SK-N-SH (cell line): ENCODE results near the gene AAMDC. TPM values are rescaled to one million over a fixed set of nuclear protein-coding genes. Genes with fewer than 3 reads are reported as not detected.
"Not testable (repeated sequence)": the region's sequence is repeated elsewhere in the genome, so short reads cannot be mapped to it uniquely, and the experiment has no call there.

ENCODE experiments used
- CTCF ChIA-PET: fragments of 300-600, 350-600 bp; formaldehyde crosslinking; extraction: SDS; loops from one replicate; lab custom pipeline; 2021; lab: Yijun Ruan, JAX
- POLR2A ChIA-PET: fragments of 350-600 bp; sonication (Branson Sonifier 250); formaldehyde crosslinking; extraction: SDS; loops from one replicate; lab custom pipeline; 2020; ENCODE audit warnings: antibody characterized with exemption, inconsistent platforms; lab: Yijun Ruan, JAX
- DNase-seq: peaks from one replicate; pipeline ENCODE4 v3.0.0; 2012
- H2AFZ ChIP-seq: fragments of 200-600 bp; sonication (generic); 2 replicates; pipeline ENCODE4 v1.8.1; 2016; ENCODE audit warnings: antibody characterized with exemption, mild to moderate bottlenecking, low read depth
- H3F3A ChIP-seq: fragments of 200-600 bp; sonication (generic); replicated peaks from 2 replicates; pipeline ENCODE3; 2016; ENCODE audit warnings: antibody characterized with exemption, mild to moderate bottlenecking; ENCODE audit not compliant: insufficient read depth
- H3K27ac ChIP-seq, 2 experiments: fragments of 200-500 bp in 1 of 2; fragments of 200-600 bp in 1 of 2; sonication (Bioruptor generic) in 1 of 2; sonication (generic), shearing (Covaris generic) in 1 of 2; 2 replicates each; pipeline versions ENCODE4 v1.5.1 to v1.6.1; 2014 to 2016; ENCODE audit warnings: low read depth in 2 of 2, inconsistent platforms in 1 of 2, low read length in 1 of 2, mild to moderate bottlenecking in 1 of 2, mixed read lengths in 1 of 2
- H3K27me3 ChIP-seq: fragments of 200-600 bp; sonication (generic), shearing (Covaris generic); 2 replicates; pipeline ENCODE4 v1.6.1; 2016; ENCODE audit warnings: mixed run types; ENCODE audit not compliant: insufficient read depth
- H3K36me3 ChIP-seq, 2 experiments: fragments of 200-500 bp in 1 of 2; fragments of 200-600 bp in 1 of 2; sonication (Bioruptor generic) in 1 of 2; sonication (generic) in 1 of 2; replicated peaks in 1 of 2; 2 replicates each; pipeline versions ENCODE3 to v1.5.1; 2014 to 2016; ENCODE audit warnings: low read length in 1 of 2, mild to moderate bottlenecking in 1 of 2; ENCODE audit not compliant: insufficient read depth in 2 of 2, control insufficient read depth in 1 of 2
- H3K4me1 ChIP-seq, 2 experiments: fragments of 200-500 bp in 1 of 2; fragments of 200-600 bp in 1 of 2; sonication (Bioruptor generic) in 1 of 2; sonication (generic), shearing (Covaris generic) in 1 of 2; 2 replicates each; pipeline versions ENCODE4 v1.5.1 to v1.6.1; 2014 to 2016; ENCODE audit warnings: low read depth in 1 of 2, low read length in 1 of 2, mixed run types in 1 of 2; ENCODE audit not compliant: insufficient read depth in 2 of 2, control insufficient read depth in 1 of 2
- H3K4me2 ChIP-seq: fragments of 200-600 bp; sonication (generic), shearing (Covaris generic); 2 replicates; pipeline ENCODE4 v1.6.1; 2017; ENCODE audit warnings: mixed run types
- H3K4me3 ChIP-seq, 2 experiments: fragments of 200-500 bp in 1 of 2; fragments of 200-600 bp in 1 of 2; sonication (Bioruptor generic) in 1 of 2; sonication (generic), shearing (Covaris generic) in 1 of 2; 2 replicates each; pipeline versions ENCODE4 v1.5.1 to v1.8.1; 2014 to 2016; ENCODE audit warnings: low read depth in 2 of 2, inconsistent platforms in 1 of 2, low read length in 1 of 2, mild to moderate bottlenecking in 1 of 2, mixed read lengths in 1 of 2, moderate library complexity in 1 of 2
- H3K79me2 ChIP-seq: fragments of 200-600 bp; sonication (generic); 2 replicates; pipeline ENCODE4 v1.8.1; 2017; ENCODE audit warnings: mild to moderate bottlenecking; ENCODE audit not compliant: insufficient read depth
- H3K9ac ChIP-seq: fragments of 200-600 bp; sonication (generic); 2 replicates; pipeline ENCODE4 v1.6.1; 2017; ENCODE audit warnings: mixed run types
- H3K9me2 ChIP-seq: fragments of 200-600 bp; sonication (generic); 2 replicates; pipeline ENCODE4 v1.6.1; 2017; ENCODE audit warnings: mixed run types
- H3K9me3 ChIP-seq: fragments of 200-600 bp; sonication (generic); 2 replicates; pipeline ENCODE4 v1.6.1; 2017; ENCODE audit warnings: mixed run types, mild to moderate bottlenecking, moderate library complexity
- H4K20me1 ChIP-seq: fragments of 200-600 bp; sonication (generic); 2 replicates; pipeline ENCODE4 v1.6.1; 2017; ENCODE audit warnings: mild to moderate bottlenecking, mixed run types; ENCODE audit not compliant: insufficient read depth
- FOSL2 ChIP-seq: IDR thresholded peaks from 2 replicates; pipeline ENCODE4 v1.4.0; 2012; ENCODE audit warnings: low read depth, mild to moderate bottlenecking, moderate library complexity, borderline replicate concordance
- FOXJ3 ChIP-seq: sonication (generic); formaldehyde crosslinking; IDR thresholded peaks from 2 replicates; pipeline ENCODE4 v1.5.1; 2020; ENCODE audit warnings: mild to moderate bottlenecking, missing genetic modification reagents
- FOXM1 ChIP-seq: IDR thresholded peaks from 2 replicates; pipeline ENCODE4 v1.4.0; 2012; ENCODE audit warnings: low read depth, mild to moderate bottlenecking
- GATA2 ChIP-seq: sonication (generic); formaldehyde crosslinking; IDR thresholded peaks from 2 replicates; pipeline ENCODE4 v1.5.0; 2020; ENCODE audit warnings: mild to moderate bottlenecking, missing genetic modification reagents
- JUND ChIP-seq: IDR thresholded peaks from 2 replicates; pipeline ENCODE4 v1.4.0; 2012
- MEF2A ChIP-seq: IDR thresholded peaks from 2 replicates; pipeline ENCODE4 v1.4.0; 2012; ENCODE audit warnings: low read depth, borderline replicate concordance
- MXI1 ChIP-seq: IDR thresholded peaks from 2 replicates; pipeline ENCODE4 v1.6.1; 2012; ENCODE audit warnings: mild to moderate bottlenecking, low read depth, low read length, improper control_type of control experiment
- NRF1 ChIP-seq: IDR thresholded peaks from 2 replicates; pipeline ENCODE4 v1.6.1; 2012; ENCODE audit warnings: low read depth, mild to moderate bottlenecking, low read length
- PBX3 ChIP-seq: IDR thresholded peaks from 2 replicates; pipeline ENCODE4; 2012
- POLR2AphosphoS5 ChIP-seq: IDR thresholded peaks from 2 replicates; pipeline ENCODE4 v1.6.1; 2012; ENCODE audit warnings: low read depth, low read length
- RCOR1 ChIP-seq: fragments of 150-350 bp; IDR thresholded peaks from 2 replicates; pipeline ENCODE4 v1.6.1; 2017; ENCODE audit warnings: antibody characterized with exemption, low read length
- RFX5 ChIP-seq: IDR thresholded peaks from 2 replicates; pipeline ENCODE4 v1.6.1; 2012; ENCODE audit warnings: mild to moderate bottlenecking, improper control_type of control experiment, low read length
- RXRA ChIP-seq: IDR thresholded peaks from 2 replicates; pipeline ENCODE4 v1.4.0; 2012; ENCODE audit warnings: low read depth, mild to moderate bottlenecking, borderline replicate concordance
- SIN3A ChIP-seq: IDR thresholded peaks from 2 replicates; pipeline ENCODE4 v1.6.1; 2012; ENCODE audit warnings: low read depth, mild to moderate bottlenecking, low read length, moderate library complexity, borderline replicate concordance
- TAF1 ChIP-seq: IDR thresholded peaks from 2 replicates; pipeline ENCODE4 v1.6.1; 2012; ENCODE audit warnings: low read depth, mild to moderate bottlenecking, low read length, moderate library complexity, borderline replicate concordance
- TCF12 ChIP-seq: IDR thresholded peaks from 2 replicates; pipeline ENCODE4 v1.4.0; 2012
- YY1 ChIP-seq: IDR thresholded peaks from 2 replicates; pipeline ENCODE4 v1.4.0; 2012; ENCODE audit warnings: low read depth, mild to moderate bottlenecking
- WGBS: methylation state at CpG from one replicate; pipeline ENCODE4 v1.1.6; 2017; ENCODE audit warnings: low lambda C conversion rate; 5-methylcytosine and 5-hydroxymethylcytosine counted together
- polyA plus RNA-seq, 3 experiments: library from polyadenylated mRNA; depleted of rRNA; stranded (reverse); fragments of >200 nt; gene quantifications; 2 replicates each; pipeline ENCODE4 v1.2.3, GENCODE V29; 2012
- TF ChIP-seq, protein P1 (sequence below): fragments of 150-350 bp; IDR thresholded peaks from 2 replicates; pipeline ENCODE4 v1.6.1; 2016; ENCODE audit warnings: mild to moderate bottlenecking, low read depth, low read length
- TF ChIP-seq, protein P2 (sequence below): IDR thresholded peaks from 2 replicates; pipeline ENCODE4 v1.4.0; 2012; ENCODE audit warnings: low read depth, borderline replicate concordance

AAMDC gene
- polyA plus RNA-seq, 1 of the 3 experiments (the other 2 are of a cell fraction) = 66.6 TPM

GRCh38 chr11:77819921-77820564 lies 901 bp upstream of the AAMDC start:
- DNase-seq = peak; percentile 68
- Histone ChIP-seq H3F3A (peaks cover 14% of the 10 kb centered on the region), H3K9ac (peak overlapping the region; percentile 89), H3K4me3 (peak overlapping the region; percentile 82 to 98), H3K36me3 (peaks cover 0 to 18% of the 10 kb centered on the region in 2 experiments), H3K27ac (peak overlapping the region; percentile 77 to 95), H3K4me2 (peak overlapping the region; percentile 97), H4K20me1 (peaks cover 41% of the 10 kb centered on the region), H3K79me2 (peaks cover 86% of the 10 kb centered on the region), H3K27me3 (no peaks in the 10 kb centered on the region), H3K9me2 (no peaks in the 10 kb centered on the region), H2AFZ (peak overlapping the region; percentile 59; the same call in 1 of the 2 replicates), H3K9me3 (peaks cover 4% of the 10 kb centered on the region; the same call in 1 of the 2 replicates), H3K4me1 (peaks cover 5% of the 10 kb centered on the region in 2 experiments; a peak in 3 of 4 replicates)
- TF ChIP-seq POLR2AphosphoS5 (no peak), SIN3A (no peak), FOXM1 (no peak), FOSL2 (no peak), RCOR1 (no peak), GATA2 (CRISPR knock-in tag) (no peak), PBX3 (no peak), YY1 (no peak), FOXJ3 (CRISPR knock-in tag) (no peak), JUND (no peak), MEF2A (no peak)
- TF ChIP-seq, protein P1, sequence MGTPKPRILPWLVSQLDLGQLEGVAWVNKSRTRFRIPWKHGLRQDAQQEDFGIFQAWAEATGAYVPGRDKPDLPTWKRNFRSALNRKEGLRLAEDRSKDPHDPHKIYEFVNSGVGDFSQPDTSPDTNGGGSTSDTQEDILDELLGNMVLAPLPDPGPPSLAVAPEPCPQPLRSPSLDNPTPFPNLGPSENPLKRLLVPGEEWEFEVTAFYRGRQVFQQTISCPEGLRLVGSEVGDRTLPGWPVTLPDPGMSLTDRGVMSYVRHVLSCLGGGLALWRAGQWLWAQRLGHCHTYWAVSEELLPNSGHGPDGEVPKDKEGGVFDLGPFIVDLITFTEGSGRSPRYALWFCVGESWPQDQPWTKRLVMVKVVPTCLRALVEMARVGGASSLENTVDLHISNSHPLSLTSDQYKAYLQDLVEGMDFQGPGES = no peak
- TF ChIP-seq, protein P2, sequence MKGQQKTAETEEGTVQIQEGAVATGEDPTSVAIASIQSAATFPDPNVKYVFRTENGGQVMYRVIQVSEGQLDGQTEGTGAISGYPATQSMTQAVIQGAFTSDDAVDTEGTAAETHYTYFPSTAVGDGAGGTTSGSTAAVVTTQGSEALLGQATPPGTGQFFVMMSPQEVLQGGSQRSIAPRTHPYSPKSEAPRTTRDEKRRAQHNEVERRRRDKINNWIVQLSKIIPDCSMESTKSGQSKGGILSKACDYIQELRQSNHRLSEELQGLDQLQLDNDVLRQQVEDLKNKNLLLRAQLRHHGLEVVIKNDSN = no peak
- POLR2A ChIA-PET = interaction anchor here (0.6 to 2.0 kb wide), 2 partner anchors 175 to 177 kb away, joined by 3 to 18 read pairs; partner anchors contain the start of gene INTS4
- CTCF ChIA-PET = interaction anchor here (0.5 to 2.3 kb wide), 12 partner anchors 18 to 245 kb away, joined by 3 to 7 read pairs (median 4); partner anchors contain the start of gene INTS4
- 0% methylated on average over 8 of the region's 55 CpGs for WGBS

GRCh38 chr11:77821349-77821851 lies 456 bp downstream of the AAMDC start:
- no peaks in the 10 kb centered on the region for H3K27me3 ChIP-seq
- peak overlapping the region; percentile 72 to 74 for H3K27ac ChIP-seq
- H3K4me2 ChIP-seq = peak overlapping the region; percentile 87
- H3F3A ChIP-seq = peaks cover 14% of the 10 kb centered on the region
- CTCF ChIA-PET = interaction anchor here (0.6 to 0.7 kb wide), 2 partner anchors 179 to 188 kb away, joined by 3 read pairs; no protein-coding TSS in a partner anchor
- H3K9ac ChIP-seq = peak overlapping the region; percentile 74
- no peaks in the 10 kb centered on the region for H3K9me3 ChIP-seq
- peak overlapping the region; percentile 90; the same call in 1 of the 2 replicates for H2AFZ ChIP-seq
- peaks cover 28% of the 10 kb centered on the region for H4K20me1 ChIP-seq
- H3K9me2 ChIP-seq = no peaks in the 10 kb centered on the region
- peak overlapping the region; percentile 82 to 98 for H3K4me3 ChIP-seq
- peaks cover 0 to 10% of the 10 kb centered on the region in 2 experiments for H3K36me3 ChIP-seq
- peaks cover 85% of the 10 kb centered on the region for H3K79me2 ChIP-seq
- WGBS = 7% methylated on average over 16 of the region's 16 CpGs
- POLR2A ChIA-PET = interaction anchor here (0.7 kb wide), 1 partner anchor 46 kb away, joined by 3 read pairs; no protein-coding TSS in a partner anchor
- peak; percentile 51 for DNase-seq
- peaks cover 5% of the 10 kb centered on the region in 2 experiments; a peak in 3 of 4 replicates for H3K4me1 ChIP-seq
- no peak for TF ChIP-seq TCF12
- TF ChIP-seq SIN3A = no peak
- no peak for TF ChIP-seq MXI1
- no peak for TF ChIP-seq RFX5
- TF ChIP-seq RXRA = no peak
- TF ChIP-seq TAF1 = no peak
- no peak for TF ChIP-seq NRF1

DNA sequence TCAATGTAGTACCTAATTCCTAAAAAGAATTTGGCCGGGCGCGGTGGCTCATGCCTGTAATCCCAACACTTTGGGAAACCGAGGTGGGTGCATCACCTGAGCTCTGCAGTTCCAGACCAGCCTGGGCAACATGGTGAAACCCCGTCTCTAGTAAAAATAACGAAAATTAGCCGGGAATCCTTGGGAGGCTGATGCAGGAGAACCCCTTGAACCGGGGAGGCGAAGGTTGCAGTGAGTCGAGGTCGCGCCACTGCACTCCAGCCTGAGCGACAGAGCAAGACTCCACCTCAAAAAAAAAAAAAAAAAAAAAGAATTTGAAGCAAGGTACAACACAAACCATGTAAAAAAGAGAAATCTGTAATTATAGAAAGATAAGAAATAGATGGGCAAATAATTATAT lies 1.2 kb downstream of the AAMDC start:
- Histone ChIP-seq H3K4me3 (peak overlapping the region; percentile 82 to 98; a peak in 3 of 4 replicates), H3K27ac (peak overlapping the region in 1 of 2 experiments; percentile 72; a peak in 1 of 4 replicates), H4K20me1 (peaks cover 21% of the 10 kb centered on the region), H3K79me2 (peaks cover 77% of the 10 kb centered on the region), H3K4me2 (peak overlapping the region; percentile 87), H3F3A (peaks cover 14% of the 10 kb centered on the region), H2AFZ (peak overlapping the region; percentile 90; the same call in 1 of the 2 replicates), H3K9ac (peak overlapping the region; percentile 74; the same call in 1 of the 2 replicates)
- WGBS = 87% methylated on average over 13 of the region's 13 CpGs
- CTCF ChIA-PET, POLR2A ChIA-PET, DNase-seq, H3K4me1 ChIP-seq, H3K36me3 ChIP-seq, H3K9me3 ChIP-seq, H3K27me3 ChIP-seq, H3K9me2 ChIP-seq: not testable (repeated sequence)
